ENCODE results near the gene KCNH1. TPM values are rescaled to one million over a fixed set of nuclear protein-coding genes. Genes with fewer than 3 reads are reported as not detected.

The KCNH1 gene
- total RNA-seq, 2 donors from 2014 or later, result 3.2 to 3.5 TPM

DNA sequence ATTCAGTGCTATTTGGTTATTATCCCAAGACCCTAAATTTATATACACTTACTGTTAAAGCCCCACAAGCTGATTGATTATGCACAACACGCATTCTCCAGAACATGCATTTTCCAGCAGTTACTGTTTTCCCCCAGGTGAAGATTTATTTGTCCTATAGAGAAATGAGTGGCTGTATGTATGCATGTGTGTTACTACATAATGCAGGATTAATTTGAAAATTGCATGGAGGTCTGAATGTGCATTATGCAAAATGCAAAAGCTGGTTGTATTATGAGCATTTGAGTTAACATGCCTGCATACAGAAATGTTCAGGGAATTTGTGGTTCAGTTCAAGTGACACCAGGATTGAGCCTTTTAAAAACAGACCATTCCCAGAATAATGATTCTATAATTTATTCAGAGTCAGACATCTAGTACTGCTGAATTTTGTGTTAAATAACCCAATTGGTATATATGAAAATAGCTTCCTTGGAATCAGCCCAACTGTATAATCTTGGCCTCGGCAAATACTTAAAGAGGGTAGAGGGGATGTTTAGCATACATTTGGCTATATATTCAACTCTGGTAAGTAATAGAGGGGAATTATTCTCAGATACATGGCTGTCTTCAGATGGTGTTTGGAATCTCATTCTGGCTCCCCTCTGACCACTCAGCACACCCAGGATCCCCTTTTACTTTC is 485.2 kb downstream of the KCNH1 start:
- DNase-seq, result no peak
- Histone ChIP-seq H3K4me1 (ENCODE audit: control insufficient read depth, insufficient read depth, low read length) (peaks cover 10% of the 10 kb centered on the region), H3K9me3 (ENCODE audit: control insufficient read depth, low read length) (no peaks in the 10 kb centered on the region), H3K36me3 (ENCODE audit: control insufficient read depth, insufficient read depth, low read length) (no peaks in the 10 kb centered on the region), H3K27me3 (ENCODE audit: control insufficient read depth, insufficient read depth, low read length, poor library complexity, severe bottlenecking) (peaks cover 40% of the 10 kb centered on the region), H3K9ac (ENCODE audit: extremely low read depth, low read length, poor library complexity, severe bottlenecking) (no peak overlapping the region), H3K27ac (ENCODE audit: low read depth, low read length) (no peak overlapping the region), H3K4me3 (ENCODE audit: low read length) (no peak overlapping the region)
- no peak overlapping the region for H3K4me3 Mint-ChIP-seq
- 93 to 100% methylated on average over 1 to 2 of the region's 2 CpGs for WGBS, 2 experiments (ENCODE audit: insufficient coverage in 1 of 2, insufficient read length in 1 of 2)
- no peaks in the 10 kb centered on the region for H3K36me3 Mint-ChIP-seq (ENCODE audit: low read depth)
- TF ChIP-seq, protein P1, sequence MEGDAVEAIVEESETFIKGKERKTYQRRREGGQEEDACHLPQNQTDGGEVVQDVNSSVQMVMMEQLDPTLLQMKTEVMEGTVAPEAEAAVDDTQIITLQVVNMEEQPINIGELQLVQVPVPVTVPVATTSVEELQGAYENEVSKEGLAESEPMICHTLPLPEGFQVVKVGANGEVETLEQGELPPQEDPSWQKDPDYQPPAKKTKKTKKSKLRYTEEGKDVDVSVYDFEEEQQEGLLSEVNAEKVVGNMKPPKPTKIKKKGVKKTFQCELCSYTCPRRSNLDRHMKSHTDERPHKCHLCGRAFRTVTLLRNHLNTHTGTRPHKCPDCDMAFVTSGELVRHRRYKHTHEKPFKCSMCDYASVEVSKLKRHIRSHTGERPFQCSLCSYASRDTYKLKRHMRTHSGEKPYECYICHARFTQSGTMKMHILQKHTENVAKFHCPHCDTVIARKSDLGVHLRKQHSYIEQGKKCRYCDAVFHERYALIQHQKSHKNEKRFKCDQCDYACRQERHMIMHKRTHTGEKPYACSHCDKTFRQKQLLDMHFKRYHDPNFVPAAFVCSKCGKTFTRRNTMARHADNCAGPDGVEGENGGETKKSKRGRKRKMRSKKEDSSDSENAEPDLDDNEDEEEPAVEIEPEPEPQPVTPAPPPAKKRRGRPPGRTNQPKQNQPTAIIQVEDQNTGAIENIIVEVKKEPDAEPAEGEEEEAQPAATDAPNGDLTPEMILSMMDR (conservative IDR thresholded peaks at IDR 0.05), result no peak
- peaks cover 54% of the 10 kb centered on the region for H3K27me3 Mint-ChIP-seq (ENCODE audit: insufficient read depth)
- H3K27ac Mint-ChIP-seq, result no peak overlapping the region
- peaks cover 1% of the 10 kb centered on the region for H3K9me3 Mint-ChIP-seq
- peaks cover 23% of the 10 kb centered on the region for H3K4me1 Mint-ChIP-seq

DNA sequence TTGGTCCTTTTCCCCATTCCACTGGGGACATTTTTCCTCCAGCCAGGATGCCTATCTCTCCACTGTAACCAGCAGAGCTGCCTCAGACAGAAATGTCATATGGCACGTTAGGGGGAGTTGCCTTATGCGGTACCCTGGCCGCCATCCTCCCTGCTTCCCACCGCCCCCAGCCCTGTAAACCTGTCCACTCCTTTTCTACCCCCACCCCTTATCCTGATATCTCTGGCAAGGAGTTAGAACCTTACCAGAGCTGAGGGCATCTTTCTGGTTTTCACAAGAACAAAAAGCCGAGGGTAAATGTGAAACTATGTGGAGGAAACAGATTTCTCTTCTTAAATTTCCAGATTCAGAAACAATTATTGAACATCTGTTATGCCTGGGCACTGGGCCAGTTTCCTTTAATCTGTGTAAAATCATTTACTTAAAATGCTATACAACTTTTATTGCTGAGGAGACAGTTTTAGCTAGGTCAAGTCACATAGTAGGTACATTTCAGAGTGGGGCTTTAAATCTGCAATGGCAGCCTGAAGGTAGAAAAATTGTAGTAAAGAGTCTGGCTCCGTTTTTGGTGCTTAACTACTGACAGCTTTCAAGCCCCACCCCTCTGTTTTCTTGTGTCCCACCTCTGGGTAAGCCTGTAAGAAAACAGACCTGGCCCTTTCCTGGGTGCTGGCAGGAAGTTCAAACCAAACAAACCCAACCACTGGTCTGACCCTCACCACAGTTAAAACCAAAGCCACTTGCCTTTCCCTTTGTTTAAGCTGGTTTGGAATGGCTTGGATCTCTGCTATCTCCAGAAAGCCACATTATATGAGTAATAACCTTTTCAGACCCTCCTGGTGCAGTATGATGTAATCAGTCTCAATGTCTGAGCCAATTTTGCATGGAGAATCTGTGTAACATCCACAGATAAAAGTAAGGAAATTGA is 486.3 kb downstream of the KCNH1 start:
- H3K9me3 ChIP-seq (ENCODE audit: control insufficient read depth, low read length), result no peaks in the 10 kb centered on the region
- H3K4me1 Mint-ChIP-seq, result peaks cover 23% of the 10 kb centered on the region
- H3K27me3 Mint-ChIP-seq (ENCODE audit: insufficient read depth), result peaks cover 60% of the 10 kb centered on the region
- TF ChIP-seq, protein P1 (conservative IDR thresholded peaks at IDR 0.05), result no peak
- no peak overlapping the region for H3K9ac ChIP-seq (ENCODE audit: extremely low read depth, low read length, poor library complexity, severe bottlenecking)
- no peak overlapping the region for H3K27ac ChIP-seq (ENCODE audit: low read depth, low read length)
- no peaks in the 10 kb centered on the region for H3K36me3 ChIP-seq (ENCODE audit: control insufficient read depth, insufficient read depth, low read length)
- H3K36me3 Mint-ChIP-seq (ENCODE audit: low read depth), result no peaks in the 10 kb centered on the region
- H3K4me3 ChIP-seq (ENCODE audit: low read length), result no peak overlapping the region
- H3K4me1 ChIP-seq (ENCODE audit: control insufficient read depth, insufficient read depth, low read length), result peaks cover 10% of the 10 kb centered on the region
- peaks cover 41% of the 10 kb centered on the region for H3K27me3 ChIP-seq (ENCODE audit: control insufficient read depth, insufficient read depth, low read length, poor library complexity, severe bottlenecking)
- no peak overlapping the region for H3K27ac Mint-ChIP-seq
- no peak overlapping the region for H3K4me3 Mint-ChIP-seq
- DNase-seq, result no peak
- no peaks in the 10 kb centered on the region for H3K9me3 Mint-ChIP-seq
- 85 to 95% methylated on average over 4 to 6 of the region's 6 CpGs for WGBS, 2 experiments (ENCODE audit: insufficient coverage in 1 of 2, insufficient read length in 1 of 2)

DNA sequence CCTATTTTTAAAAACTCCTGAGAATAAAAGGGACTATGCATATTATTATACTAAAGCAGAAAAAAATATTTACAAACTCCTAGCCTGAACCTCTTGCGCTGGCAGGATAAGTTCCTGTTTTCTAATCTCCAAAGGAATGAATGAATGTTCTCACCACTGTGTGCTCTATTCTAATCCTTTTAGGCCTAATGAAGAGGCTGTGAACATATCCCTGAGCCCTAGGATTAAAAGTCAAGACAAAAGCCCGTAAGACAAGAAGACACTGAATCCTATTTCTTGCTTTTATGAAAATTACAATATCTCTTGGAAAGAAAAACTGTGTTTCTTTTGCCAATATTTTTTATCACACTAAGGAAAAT is 487.7 kb downstream of the KCNH1 start:
- H3K4me1 ChIP-seq (ENCODE audit: control insufficient read depth, insufficient read depth, low read length), result peaks cover 10% of the 10 kb centered on the region
- H3K9me3 ChIP-seq (ENCODE audit: control insufficient read depth, low read length), result no peaks in the 10 kb centered on the region
- no peak overlapping the region for H3K27ac ChIP-seq (ENCODE audit: low read depth, low read length)
- Mint-ChIP-seq H3K4me3 (no peak overlapping the region), H3K27ac (no peak overlapping the region), H3K9me3 (no peaks in the 10 kb centered on the region), H3K4me1 (peaks cover 23% of the 10 kb centered on the region), H3K27me3 (ENCODE audit: insufficient read depth) (peaks cover 60% of the 10 kb centered on the region), H3K36me3 (ENCODE audit: low read depth) (no peaks in the 10 kb centered on the region)
- no peak overlapping the region for H3K9ac ChIP-seq (ENCODE audit: extremely low read depth, low read length, poor library complexity, severe bottlenecking)
- H3K4me3 ChIP-seq (ENCODE audit: low read length), result peak overlapping the region; percentile 25
- no peak for DNase-seq
- WGBS, 2 experiments (ENCODE audit: insufficient coverage in 1 of 2, insufficient read length in 1 of 2), result 63 to 83% methylated on average over 2 of the region's 2 CpGs
- peaks cover 49% of the 10 kb centered on the region for H3K27me3 ChIP-seq (ENCODE audit: control insufficient read depth, insufficient read depth, low read length, poor library complexity, severe bottlenecking)
- TF ChIP-seq, protein P1 (conservative IDR thresholded peaks at IDR 0.05), result no peak
- H3K36me3 ChIP-seq (ENCODE audit: control insufficient read depth, insufficient read depth, low read length), result no peaks in the 10 kb centered on the region

Data from endodermal cell (in vitro differentiated cells).